Activated gamma-delta T cell treated with anti-CD3 and anti-CD28 coated beads, Interleukin-2, amount 50 U/mL, for 16 hours (primary cell): ENCODE measurements around the gene HTT.

Experiments used
- DNase-seq: peaks from one replicate; pipeline ENCODE4 v3.0.0-alpha.2; 2020; ENCODE audit warnings: low read depth

Gene HTT

DNA sequence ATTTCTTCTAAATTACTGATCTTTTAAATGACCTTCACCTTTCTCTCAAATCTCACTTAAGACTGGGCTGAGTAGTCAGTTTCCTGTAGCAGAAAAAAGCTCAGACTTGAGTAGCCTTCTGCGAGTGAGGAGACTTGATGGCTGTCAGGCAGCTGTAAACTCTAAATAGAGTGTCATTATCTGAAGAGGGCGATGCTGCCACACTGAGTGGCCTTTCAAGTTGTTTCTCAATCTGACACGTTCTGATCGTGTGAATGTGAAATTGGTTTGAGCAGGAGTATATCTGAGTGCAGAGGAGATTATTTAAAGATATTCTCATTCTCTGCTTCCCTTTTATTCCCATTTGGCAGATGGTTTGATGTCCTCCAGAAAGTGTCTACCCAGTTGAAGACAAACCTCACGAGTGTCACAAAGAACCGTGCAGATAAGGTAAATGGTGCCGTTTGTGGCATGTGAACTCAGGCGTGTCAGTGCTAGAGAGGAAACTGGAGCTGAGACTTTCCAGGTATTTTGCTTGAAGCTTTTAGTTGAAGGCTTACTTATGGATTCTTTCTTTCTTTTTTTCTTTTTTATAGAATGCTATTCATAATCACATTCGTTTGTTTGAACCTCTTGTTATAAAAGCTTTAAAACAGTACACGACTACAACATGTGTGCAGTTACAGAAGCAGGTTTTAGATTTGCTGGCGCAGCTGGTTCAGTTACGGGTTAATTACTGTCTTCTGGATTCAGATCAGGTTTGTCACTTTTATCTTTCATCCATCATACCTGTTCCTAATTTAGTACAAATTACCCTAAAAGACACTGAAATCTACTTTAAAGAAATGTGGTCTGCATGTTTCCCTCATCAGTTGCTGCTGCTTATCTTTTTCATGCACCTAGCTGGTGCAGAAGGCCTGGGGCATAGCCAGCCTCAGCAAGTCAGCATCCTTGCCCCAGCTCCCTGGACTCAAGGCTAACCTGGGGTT lies 100.2 kb downstream of the HTT start:
- no peak for DNase-seq

DNA sequence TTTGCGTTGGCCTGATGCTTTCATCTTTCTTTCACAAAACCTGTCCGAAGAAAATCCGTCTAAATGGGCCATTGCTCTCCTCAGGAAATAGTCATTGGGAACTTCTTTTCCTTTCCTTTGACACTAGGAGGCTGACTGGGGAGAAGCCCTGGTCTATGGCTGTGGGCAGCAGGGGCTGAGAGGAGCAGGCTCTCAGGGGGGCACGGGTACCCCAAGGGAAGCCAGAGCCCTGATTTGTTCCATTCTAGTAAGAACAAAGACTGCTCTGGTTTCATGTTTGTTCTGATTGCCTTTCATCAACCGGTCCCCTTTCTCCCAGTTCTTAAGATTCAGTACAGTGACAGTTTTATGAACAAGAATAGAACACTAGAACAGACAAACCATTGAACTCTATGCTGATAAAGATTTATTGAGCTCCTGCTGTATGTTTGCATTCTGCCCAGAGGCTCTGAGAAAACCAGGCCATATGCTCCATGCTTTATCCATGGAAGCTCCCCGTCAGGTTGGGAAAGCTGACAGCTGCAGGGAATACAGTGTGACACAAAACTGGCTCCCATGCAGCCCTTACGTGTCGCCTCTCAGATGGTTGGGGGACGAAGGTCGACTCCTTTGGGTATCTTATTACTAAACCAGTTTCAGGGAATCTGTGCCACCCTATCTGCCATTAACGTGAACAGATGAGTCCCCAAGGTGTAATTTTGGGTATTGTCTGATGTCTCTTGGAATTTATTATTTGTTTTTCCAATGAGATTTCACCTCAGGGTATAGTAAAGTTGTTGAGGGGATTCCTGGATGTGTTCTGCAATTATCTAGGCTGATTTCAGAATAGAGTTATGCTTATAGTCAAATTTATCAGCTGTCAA lies 102.1 kb downstream of the HTT start:
- no peak for DNase-seq

DNA sequence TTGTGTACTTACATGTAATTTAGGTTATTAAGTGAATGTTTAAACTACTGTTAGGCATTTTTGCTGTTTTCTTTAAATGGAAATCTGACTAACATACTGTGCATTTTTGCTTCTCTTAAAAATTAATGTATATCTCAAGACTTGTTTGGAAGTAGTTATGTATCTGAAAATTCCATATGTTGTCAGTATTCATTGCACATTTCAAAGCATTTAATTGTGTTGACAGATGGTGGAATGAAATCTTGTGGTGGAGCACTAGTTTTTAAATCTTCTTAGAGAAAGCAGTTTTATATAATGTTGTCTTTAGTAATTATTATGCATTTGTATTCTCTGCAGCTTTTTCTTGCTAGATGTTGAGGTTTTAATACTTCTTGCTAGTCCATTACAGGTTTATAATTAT lies 102.9 kb downstream of the HTT start:
- no peak for DNase-seq

DNA sequence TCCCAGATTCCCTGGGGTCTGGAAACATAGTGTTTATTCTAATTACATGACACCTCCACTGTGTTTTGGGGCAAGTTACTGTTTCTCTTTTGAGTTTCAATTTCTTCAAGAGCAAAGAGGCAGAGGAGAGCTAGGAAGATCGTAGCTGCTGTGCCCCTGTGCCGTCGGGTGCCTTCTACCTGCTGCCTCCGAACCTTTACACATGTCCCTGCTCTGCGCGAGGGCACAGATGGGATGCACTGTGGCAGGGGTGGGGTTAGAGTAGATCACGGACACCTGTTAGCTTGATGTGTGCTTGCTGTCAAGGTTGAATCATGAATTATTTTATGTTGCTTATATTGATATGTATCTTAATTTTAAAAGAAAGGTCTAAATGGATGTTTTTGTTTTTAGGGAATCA lies 103.4 kb downstream of the HTT start:
- DNase-seq = no peak

DNA sequence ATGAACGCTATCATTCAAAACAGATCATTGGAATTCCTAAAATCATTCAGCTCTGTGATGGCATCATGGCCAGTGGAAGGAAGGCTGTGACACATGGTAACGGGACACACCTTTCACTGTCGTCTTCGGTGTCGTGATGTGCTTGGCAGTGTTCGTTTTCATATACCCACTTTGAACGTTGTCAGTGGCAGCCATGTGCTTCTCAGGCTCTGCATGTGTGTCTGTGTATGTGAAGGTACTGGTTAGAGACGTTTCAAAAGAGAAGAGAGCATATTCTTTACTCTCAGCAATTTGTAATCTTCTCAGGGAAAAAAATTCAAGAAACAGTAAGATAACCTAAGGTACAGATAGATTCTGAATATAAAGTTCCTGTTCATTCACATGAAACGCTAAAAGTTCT lies 103.9 kb downstream of the HTT start:
- no peak for DNase-seq

DNA sequence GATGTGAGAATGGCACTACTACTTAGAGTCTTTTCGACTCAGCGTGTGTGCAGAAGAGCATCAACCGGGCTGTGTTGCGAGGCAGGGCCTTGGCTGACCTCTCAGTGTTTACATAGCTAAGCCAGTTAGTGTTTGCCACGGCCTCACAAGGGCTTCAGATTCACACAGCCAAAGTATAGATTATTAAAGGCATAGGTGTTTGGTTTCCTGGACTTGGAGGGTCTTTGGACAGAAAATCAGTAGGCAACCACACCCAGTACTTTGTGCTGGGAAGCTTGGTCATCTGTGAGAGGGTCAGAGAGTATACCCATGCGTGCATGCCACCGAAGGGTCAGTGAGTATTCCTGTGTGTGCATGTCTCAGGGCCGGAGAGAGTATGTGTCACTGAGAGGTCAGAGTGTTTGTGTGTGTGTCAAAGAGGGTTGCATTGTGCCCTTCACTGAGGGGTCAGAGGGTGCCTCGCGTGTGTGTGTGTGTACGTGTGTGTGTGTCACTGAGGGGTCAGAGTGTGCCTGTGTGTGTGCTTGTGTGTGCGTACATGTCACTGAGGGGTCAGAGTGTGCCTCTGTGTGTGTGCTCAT lies 104.7 kb downstream of the HTT start:
- no peak for DNase-seq

DNA sequence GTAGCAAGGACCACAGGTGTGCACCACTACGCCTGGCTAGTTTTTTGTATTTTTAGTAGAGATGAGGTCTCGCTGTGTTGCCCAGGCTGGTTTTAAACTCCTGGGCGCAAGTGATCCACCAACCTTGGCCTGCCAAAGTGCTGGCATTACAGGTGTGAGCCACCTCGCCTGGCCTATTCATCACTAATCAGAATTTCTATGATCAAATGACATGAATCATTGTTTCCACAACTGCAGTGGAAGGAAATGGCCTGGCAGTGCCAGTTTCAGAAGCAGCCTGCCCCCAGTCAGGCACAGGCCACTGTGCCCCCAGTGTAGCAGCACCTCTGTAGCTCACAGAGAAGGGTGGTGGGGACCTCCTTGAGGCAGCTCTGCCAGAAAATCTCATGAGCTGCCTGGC lies 108.5 kb downstream of the HTT start:
- DNase-seq = no peak

DNA sequence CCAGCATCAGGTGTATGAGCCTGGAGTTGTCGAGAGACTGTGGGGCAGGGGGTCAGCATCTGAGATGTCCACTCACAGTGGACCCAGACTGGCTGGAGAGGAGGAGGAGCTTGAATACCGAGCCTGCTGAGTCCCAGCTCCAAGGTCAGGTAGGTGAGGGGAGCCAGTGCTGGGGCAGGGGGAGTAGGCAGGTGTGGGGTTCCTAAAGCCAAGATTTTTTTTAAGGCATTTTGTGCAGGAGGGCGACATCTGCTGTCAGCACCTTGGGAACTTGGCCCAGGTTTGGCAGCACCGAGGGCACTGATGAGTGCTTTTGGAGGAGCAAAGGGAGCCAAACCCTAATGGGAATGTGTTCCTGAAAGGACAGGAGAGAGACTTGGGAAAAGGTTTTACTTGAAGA lies 110.2 kb downstream of the HTT start:
- DNase-seq = no peak

DNA sequence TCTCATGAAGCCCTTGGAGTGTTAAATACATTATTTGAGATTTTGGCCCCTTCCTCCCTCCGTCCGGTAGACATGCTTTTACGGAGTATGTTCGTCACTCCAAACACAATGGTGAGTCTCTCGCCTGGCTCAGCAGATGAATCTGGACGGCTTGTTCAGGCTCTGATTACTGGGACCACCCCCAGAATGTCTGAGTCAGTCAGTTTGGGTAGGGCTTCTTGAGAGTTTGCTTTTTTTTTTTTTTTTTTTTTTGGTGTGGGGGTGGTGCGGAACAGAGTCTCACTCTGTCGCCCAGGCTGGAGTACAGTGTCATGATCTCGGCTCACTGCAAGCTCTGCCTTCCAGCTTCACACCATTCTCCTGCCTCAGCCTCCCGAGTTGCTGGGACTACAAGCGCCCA lies 112.1 kb downstream of the HTT start:
- DNase-seq = no peak

DNA sequence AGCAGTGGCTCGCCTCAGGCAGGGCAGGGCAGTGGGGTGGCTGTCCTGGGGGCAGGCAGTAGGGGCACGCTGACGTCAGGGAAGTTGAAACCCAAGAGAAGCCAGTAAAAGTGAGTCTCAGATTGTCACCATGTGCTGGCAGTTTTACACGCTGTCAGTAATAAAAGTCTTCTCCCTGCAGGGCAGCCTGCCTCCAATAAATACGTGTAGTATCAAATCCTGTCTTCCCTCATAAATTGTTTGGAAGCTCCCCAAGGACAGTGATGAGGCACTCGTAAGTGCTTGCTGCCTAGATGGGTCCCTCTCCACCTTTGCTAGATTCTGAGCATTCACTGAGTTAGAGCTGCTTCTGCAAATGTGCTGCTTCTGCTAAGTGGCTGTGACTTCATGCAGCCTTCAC lies 113.6 kb downstream of the HTT start:
- no peak for DNase-seq

DNA sequence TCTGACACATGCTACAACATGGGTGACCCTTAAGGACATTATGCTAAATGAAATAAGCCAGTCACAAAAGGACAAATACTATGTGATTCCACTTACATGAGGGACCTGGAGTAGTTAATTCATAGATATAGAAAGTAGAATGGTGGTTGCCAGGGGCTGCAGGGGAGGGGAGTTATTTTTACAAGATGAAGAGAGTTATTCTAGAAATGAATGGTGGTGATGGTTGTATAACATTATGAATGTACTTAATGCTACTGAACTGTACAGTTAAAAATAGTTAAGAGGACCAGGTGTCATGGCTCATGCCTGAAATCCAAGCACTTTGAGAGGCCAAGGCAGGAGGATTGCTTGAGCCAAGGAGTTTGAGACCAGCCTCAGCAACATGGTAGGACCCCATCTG lies 115.0 kb downstream of the HTT start:
- no peak for DNase-seq

DNA sequence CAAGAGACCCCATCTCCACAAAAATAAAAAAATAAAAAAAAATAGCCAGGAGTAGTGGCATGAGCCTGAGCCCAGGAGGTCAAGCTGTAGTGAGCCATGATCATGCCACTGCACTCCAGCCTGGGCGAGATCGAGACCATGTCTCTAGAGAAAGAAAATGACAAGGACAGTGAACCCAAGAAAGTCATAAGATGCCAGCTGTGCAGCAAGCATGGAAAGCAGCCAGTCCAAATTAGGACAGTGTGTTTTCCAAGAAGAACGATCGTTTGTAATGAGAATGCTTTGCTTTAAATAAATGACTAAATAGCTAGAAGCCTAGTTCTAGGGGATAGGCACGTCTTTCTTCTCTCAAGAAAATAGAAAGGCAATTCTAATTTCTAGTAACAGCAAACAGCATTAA lies 116.1 kb downstream of the HTT start:
- no peak for DNase-seq

DNA sequence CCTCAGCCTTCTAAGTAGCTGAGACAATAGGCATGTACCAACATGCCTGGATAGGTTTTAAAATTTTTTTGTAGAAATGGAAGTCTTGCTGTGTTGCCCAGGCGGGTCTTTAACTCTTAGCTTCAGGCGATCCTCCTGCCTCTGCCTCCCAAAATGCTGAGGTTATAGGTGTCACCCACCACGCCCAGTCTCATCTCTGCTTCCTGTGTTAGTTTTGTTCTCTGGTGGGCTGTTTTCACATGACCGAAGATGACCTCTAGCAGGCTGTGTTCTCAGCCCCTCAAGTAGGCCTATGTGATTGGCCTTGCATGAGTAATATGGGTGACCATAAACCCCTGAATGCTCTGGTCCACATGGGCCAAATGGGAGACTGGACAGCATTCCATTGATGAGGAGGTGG lies 117.7 kb downstream of the HTT start:
- DNase-seq = no peak

DNA sequence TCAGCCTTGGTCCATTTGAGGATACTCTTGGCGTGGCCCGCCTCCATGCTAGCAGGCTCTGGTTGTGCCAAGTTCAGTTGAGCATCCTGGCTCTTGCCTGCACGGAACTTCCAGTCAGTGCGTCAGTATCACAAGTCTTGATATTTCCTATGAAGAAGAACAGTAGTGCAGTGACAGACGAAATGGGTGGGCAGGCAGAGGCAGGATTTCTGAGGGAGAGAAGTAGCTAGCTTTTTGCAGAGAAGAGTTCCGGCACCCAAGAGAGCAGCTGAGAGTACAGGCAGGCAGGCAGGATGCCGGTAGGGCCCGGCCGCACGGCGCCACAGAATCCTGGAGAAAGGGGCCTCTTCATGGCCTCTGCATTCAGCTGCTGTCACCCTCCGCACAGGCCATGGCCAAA lies 118.3 kb downstream of the HTT start:
- DNase-seq = no peak

DNA sequence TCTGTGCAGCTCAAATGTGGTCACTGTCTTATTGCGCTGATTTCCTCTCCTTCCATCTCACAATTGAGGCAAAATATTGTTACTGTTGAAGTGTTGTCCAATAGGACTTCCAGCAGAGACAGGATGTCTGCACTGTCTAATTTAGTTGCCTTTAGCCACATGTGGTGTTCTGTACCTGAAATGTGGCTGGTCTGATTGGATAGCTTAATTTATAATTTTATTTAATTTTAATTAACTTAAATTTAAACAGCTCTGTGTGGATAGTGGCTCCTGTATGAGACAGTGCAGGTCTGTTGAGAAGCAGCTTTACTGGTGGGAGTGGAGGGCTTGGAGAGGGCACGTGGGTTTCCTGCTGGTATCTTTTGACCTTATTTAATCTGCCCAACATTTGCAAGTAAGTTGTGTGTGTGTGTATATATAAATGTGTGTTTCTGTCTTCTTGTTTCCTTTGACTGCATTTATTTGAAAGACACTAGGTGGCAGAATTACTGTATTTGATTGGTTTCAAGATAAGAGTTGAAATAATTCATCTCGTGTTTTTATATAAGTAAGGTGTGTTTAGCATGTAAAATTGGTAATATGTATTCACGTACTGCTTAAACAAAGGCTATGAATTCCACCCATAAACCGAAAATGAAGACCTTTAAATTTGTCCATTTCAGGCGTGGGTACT lies 119.2 kb downstream of the HTT start:
- no peak for DNase-seq

DNA sequence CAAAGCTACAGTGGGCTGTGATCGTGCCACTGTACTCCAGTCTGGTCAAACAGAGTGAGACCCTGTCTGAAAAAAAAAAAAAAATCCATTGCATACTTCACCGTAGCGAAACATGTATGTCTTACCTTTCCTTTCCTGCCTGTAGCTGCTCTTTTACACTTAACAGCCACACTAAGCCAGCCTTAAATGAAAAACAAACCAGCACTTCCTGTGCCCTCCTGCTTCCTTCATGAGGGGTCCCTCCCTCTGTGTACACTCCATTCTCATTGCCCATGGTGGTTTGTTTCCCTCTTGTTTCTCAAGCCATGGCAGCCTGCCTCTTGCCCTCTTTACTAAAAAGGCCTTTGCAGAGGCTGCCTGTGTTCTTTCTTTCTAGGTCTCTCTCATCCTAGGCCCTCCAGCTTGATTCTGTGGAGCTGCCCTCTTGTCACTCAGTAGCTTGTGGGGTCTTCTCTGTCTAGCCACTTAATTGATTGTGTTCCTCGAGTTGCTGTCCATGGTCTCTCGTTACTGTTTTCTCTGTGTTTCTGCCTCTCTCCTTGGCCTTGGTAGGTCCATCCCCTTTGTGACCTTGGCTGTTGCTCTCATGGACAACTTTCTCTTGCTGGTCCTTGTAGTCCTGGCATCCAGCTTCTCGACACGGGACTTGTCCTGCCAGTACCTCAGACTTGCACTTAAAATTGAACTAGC lies 122.3 kb downstream of the HTT start:
- DNase-seq = no peak

DNA sequence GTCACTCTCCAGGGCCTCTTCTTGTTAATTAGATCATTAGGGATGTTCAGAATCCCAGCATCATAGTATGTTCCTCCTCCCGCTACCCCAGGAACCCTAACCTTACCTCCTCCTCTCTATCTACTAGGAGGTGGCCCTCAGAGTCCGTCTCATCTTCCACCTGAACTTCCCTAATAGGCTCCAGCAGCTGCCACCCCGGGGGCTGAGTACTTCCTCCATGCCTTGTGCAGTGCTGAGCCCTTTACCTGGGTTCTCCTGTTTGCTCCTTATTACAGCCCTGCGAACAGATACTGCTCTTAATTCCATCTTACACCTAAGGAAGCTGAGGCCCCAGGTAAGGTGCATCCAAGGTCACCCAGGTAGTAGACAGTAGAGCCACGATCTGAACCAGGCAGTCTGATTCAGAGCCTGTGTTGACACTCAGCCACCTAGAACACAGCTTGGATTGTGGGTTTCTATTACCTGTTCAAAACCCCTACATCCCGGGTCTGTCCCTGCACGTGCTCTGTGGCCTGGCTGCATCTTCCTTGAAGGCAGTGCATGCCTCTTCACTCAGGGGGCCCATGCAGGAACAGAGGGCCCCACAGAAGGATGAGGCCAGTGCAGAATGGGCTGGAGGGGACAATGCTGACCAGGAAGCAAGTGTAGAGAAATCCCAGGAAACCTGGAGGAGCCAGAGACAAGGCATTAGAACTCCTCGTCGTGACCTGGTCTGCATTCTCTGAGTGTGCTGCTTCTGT lies 123.1 kb downstream of the HTT start:
- DNase-seq = no peak

DNA sequence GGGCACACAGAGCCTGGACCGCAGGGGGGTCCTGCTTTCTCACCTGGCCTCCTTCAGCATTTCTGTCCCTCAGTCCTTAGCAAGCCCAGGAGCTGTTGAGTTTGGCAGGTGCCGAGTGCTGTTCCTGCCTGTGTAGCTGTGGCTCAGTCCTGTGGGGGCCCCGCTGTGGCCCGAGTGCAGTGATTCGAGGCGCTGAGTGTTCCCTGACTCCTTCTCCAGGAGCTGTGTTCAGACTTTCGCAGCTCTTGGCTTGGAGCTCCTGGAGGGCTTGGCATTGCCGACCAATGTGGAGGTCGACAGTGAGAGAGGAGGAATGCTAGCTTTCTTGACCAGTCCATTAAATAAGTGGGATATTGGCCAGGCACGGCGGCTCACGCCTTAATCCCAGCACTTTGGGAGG lies 124.4 kb downstream of the HTT start:
- DNase-seq = no peak

DNA sequence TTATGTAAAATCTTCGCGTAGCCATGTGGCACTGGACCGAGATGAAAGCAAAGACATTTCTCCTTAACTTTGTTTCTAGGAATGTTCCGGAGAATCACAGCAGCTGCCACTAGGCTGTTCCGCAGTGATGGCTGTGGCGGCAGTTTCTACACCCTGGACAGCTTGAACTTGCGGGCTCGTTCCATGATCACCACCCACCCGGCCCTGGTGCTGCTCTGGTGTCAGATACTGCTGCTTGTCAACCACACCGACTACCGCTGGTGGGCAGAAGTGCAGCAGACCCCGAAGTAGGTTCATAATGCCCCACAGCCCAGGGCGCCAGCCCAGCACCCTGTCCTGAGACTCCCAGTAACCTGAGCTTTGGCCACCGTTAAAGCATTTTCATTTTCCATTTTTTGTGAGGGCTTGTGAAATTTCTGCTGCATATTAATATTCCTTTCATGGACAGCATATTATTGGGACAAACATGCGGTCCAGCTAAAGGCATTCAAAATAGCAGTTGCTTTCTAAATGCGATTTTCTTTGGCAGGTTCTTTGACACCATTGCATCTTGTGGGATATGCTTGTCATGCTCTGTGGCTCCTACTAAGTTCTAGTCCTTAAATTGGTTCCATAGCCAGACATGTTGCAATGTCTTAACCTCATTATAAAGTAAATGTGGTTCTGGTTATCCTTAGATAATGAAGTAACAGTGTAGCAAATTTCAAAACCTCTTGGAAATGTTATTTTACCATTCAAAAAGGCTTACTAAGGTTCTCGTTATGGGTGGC lies 125.4 kb downstream of the HTT start:
- DNase-seq = no peak

DNA sequence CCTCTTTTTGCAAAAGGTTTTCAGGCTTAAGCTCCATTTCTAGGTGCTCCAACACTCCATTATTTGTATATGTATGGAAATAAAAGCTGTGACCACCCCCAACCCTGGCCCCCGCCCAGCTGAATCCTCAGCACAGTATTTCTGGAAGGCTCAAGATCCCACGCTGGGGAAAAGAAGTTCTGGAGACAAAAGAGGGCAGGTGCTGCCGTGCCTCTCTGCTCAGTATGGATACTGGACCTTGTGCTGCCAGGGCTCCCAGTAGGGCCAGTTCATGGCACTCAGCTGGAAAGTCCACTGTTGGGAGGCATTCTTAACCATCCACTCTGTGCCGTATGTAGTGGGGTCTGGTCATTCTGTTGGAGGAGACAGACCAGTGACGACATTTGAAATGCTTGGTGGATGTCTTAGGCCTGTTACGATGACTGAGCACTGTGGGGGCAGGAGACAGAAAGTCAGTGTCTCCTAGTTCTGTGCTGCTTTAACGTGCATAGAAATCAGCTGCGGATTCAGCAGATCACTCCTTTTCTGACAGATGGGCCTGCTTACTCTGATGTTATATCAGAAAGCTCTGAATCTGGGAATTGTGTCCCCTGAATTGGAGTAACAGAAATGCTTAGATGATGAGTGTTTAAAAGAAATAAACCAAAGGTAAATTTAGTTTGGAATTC lies 126.1 kb downstream of the HTT start:
- no peak for DNase-seq
